GM18520 (cell line): ENCODE results near the gene MSANTD1.

Experiments used
- ATAC-seq: cut with Tn5 transposase; IDR thresholded peaks from one replicate; pipeline ENCODE4 v1.9.1; 2021; ENCODE audit not compliant: unreplicated experiment

The MSANTD1 gene

DNA sequence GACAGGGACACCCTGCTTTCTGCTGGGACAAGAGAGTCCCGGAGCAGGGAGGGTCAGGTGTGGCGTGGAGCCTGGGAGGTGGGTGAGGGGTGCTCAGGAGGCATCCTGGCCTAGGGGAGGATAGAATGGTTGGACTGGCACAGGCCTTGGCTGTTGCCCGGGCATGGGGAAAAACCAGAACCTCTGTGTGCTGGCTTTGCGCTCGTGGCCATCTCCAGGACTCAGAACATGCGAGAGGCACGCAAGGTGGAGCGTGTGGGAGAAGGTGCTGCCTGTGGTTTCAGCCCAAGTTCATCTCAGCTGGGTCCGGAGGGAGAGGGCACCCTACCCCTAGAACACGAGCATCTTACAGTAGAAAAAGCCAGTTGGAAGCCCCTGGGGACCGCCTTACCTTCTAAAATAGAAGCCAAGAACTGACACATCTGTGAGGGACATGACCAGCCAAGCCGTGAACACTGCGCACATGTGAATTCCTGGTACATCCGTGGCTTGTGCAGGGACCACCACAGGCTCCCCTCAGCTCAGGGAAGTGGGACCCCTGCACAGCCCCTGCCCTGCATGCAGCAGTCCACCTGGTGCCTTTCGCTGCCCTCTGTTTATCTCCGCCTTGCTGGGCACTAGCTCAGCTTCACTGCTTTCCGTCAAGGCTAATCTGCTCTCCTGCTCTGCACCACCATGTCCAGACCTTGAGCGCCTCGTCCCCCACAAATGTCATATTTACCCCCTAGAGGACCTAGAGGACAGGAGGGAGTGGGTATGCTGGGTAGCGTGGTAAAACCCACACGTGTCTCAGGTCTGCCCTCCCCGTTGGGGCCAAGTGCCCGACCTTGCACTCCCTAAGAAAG, 13.5 kb downstream of the MSANTD1 start:
- no peak for ATAC-seq

DNA sequence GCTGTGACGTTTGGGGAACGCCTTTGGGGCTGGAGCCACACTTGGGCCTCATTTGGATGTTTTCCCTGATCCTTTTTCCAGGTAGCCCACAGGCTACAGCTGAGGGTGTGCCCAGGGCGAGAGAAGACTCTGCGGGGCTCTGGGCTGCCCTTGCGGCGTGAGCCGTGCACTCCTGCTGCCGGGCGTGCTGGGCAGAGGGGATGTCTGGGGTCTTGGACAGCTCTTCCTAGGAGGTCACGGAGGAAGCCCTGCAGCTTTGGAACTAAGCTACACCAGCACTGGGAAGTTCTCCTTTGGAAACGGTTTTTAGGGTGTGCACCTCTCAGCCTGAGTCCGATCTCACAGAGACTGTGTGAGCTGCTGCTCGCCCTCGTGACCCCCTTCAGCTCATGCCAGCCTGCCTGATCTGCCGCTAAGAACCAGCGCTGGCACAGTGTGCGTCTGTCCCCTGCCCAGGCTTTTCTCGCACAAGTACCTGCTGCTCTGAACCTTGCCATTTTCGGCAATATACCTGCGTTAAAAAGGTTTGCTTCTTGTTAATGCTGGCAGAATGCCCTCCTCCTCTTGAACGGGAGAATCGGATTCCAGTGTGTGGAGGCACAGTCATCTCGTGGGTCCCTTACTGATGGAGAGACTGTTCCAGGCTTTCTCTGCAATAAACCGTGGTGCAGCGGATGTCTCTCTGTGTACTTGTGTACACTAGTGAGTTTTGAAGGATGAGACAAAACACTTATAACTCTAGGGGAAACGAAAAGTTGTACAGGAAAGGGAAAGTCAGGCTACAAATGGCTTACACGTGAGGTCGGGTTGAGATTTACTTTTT, 14.3 kb downstream of the MSANTD1 start:
- ATAC-seq = no peak

- ATAC-seq = no peak
These were observed 14.9 kb downstream of the MSANTD1 start for GRCh38 chr4:3263876-3264193.

DNA sequence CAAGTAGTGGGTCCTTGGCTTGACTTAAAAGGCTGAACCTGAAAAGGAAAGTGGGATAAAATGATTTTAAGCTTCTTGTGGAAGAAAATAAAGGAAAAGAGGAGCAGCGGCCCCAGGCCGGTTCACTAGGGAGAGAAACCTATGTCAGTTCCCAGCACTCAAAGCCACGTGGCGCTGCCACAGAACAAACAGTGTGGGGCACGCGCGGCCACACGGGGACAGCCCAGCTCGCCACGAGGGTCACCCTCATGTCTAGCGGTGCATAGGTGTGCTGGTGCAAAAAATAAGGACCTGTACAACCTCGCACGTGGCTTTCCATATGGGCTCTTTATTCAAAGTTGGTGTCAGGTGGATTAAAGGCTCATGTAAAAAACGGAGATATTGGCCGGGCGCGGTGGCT, 17.1 kb downstream of the MSANTD1 start:
- no peak for ATAC-seq

- ATAC-seq = no peak
These were observed 18.8 kb downstream of the MSANTD1 start for GRCh38 chr4:3267576-3268394.

DNA sequence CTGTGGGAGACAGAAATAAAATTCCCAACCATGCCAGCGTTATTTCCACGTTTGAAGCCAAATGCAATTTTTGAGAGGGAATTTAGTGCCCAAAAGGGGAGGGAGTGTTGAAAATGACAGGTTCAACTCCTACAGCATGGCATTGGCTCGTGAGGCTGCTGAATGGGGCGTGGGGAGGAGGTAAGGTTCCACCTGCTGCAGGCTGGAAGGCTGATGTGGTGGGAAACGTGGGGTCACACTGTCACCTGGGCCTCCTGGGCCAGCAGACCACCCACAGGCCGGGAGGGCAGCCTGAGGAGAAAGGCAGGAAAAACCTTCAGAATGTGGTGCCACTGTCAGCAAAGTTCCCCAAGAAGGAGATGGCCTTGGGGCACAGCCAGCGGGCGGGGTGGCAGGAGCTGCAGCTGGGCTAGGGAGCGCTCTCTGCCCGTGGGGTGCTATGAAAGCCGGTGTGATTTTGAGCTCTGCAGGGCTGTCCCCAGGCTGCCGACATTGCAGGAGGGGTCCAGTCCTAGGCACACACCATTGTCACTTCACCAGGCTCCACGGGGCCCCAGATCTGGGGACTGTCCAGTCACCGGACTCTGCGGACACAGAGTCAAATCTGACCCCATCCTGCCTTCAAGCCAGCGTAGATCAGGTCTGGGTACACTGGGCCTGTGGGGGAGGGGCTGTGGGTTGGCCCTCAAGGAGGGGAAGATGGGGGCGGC, 19.6 kb downstream of the MSANTD1 start:
- no peak for ATAC-seq

- ATAC-seq = no peak
These were observed 20.4 kb downstream of the MSANTD1 start for GRCh38 chr4:3269105-3269927.

- ATAC-seq = no peak
These were observed 21.1 kb downstream of the MSANTD1 start for GRCh38 chr4:3269991-3270611.

- ATAC-seq = no peak
These were observed 22.2 kb downstream of the MSANTD1 start for GRCh38 chr4:3271131-3271530.

- ATAC-seq = no peak
These were observed 28.0 kb downstream of the MSANTD1 start for GRCh38 chr4:3276986-3277385.

GRCh38 chr4:3280466-3280865, 31.5 kb downstream of the MSANTD1 start:
- ATAC-seq = no peak

GRCh38 chr4:3283483-3283882, 34.5 kb downstream of the MSANTD1 start:
- ATAC-seq = no peak

GRCh38 chr4:3283916-3284315, 35.0 kb downstream of the MSANTD1 start:
- ATAC-seq = no peak

DNA sequence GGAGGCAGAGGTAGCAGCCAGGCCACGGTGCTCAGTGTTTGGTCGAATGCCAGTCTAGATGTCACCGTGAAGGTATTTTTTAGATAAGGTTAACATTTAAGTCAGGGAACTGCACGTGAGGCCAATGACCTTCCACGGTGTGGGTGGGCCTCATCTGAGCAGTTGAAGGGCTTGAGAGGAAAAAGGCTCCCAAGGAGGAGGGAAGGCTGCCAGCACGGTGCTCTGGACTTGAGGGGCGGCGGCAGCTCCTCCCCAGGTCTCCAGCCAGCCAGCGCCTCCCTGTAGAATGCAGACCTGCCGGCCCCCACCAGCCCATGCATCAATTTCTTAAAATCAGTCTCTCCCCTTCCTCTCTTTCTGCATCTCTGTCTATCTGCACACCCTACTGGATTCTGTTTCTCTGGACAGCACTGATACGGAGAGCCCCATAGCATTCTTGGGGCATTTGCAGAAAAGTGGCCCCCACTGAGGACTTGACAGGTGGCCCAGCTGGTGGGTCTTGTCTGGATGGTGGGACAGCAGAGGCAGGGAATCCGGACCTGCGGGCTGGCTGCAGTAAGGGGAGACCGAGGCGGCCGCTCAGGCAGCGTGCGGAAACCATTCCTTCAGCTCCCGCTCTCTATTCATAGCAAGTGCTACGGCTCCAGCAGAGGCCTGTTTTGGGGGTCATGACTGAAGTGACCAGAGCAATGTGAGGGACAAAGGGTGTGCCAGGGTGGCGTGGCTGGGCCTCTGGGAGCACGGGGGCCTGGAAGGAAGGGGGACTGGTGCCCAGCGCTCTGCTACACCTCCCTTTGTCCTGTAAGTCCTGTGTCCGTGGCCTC, 36.0 kb downstream of the MSANTD1 start:
- ATAC-seq = no peak

GRCh38 chr4:3285558-3286334, 36.8 kb downstream of the MSANTD1 start:
- peak; percentile 65 for ATAC-seq

- ATAC-seq = no peak
These were observed 37.6 kb downstream of the MSANTD1 start for GRCh38 chr4:3286335-3287175.
